WTC11 (cell line): ENCODE measurements around the gene MC3R. TPM values are rescaled to one million over a fixed set of nuclear protein-coding genes. Genes with fewer than 3 reads are reported as not detected.

Source experiments
- ATAC-seq: fragments of 200-7000 bp; cut with Tn5 transposase; 2 replicates; pipeline ENCODE4 v1.10.0; 2021; ENCODE audit warnings: mild to moderate bottlenecking, moderate library complexity
- CTCF ChIA-PET: fragments of 300-600 bp; sonication (Branson Sonifier 250); formaldehyde crosslinking; loops from one replicate; lab custom pipeline; 2021; ENCODE audit warnings: antibody characterized with exemption; lab: Charles Lee
- POLR2A ChIA-PET: fragments of 350-600 bp; sonication (Branson Sonifier 250); formaldehyde crosslinking; loops from one replicate; lab custom pipeline; 2021; ENCODE audit warnings: antibody characterized with exemption; lab: Charles Lee
- DNase-seq: peaks from one replicate; pipeline ENCODE4 v3.0.0; 2021; ENCODE audit warnings: low spot score
- H3K27ac Mint-ChIP-seq: 2 replicates; pipeline ENCODE4 v1.8.0; 2021; ENCODE audit warnings: mixed read lengths
- H3K27me3 Mint-ChIP-seq: 2 replicates; pipeline ENCODE4 v1.8.0; 2021; ENCODE audit warnings: low read depth, mild to moderate bottlenecking, moderate library complexity, mixed read lengths
- H3K36me3 Mint-ChIP-seq: 2 replicates; pipeline ENCODE4 v1.8.0; 2021; ENCODE audit warnings: mixed read lengths
- H3K4me1 Mint-ChIP-seq: 2 replicates; pipeline ENCODE4 v1.8.0; 2022; ENCODE audit warnings: mixed read lengths
- H3K4me3 Mint-ChIP-seq: 2 replicates; pipeline ENCODE4 v1.8.0; 2021; ENCODE audit warnings: mild to moderate bottlenecking, moderate library complexity, mixed read lengths
- H3K9me3 Mint-ChIP-seq: 2 replicates; pipeline ENCODE4 v1.8.0; 2021; ENCODE audit warnings: mixed read lengths
- CREB1 ChIP-seq: sonication (generic); formaldehyde crosslinking; IDR thresholded peaks from 2 replicates; pipeline ENCODE4 v1.8.0; 2023; ENCODE audit warnings: mild to moderate bottlenecking, missing genetic modification reagents
- FOXK1 ChIP-seq: sonication (generic); formaldehyde crosslinking; IDR thresholded peaks from 2 replicates; pipeline ENCODE4 v1.8.0; 2022; ENCODE audit warnings: mild to moderate bottlenecking, moderate library complexity, missing genetic modification reagents
- GABPB1 ChIP-seq: sonication (generic); formaldehyde crosslinking; IDR thresholded peaks from 2 replicates; pipeline ENCODE4 v1.8.1; 2023; ENCODE audit warnings: mild to moderate bottlenecking, missing genetic modification reagents
- MXD4 ChIP-seq: fragments of 250-450 bp; sonication (Bioruptor Pico); IDR thresholded peaks from 2 replicates; pipeline ENCODE4 v1.8.0; 2021; ENCODE audit warnings: mild to moderate bottlenecking, moderate library complexity, borderline replicate concordance
- NR2C2 ChIP-seq: sonication (generic); formaldehyde crosslinking; IDR thresholded peaks from 2 replicates; pipeline ENCODE4 v1.8.0; 2022; ENCODE audit warnings: mild to moderate bottlenecking, missing genetic modification reagents
- NR3C1 ChIP-seq: sonication (generic); formaldehyde crosslinking; conservative IDR thresholded peaks from 2 replicates; pipeline ENCODE4 v1.8.1; 2023; ENCODE audit warnings: low read depth, mild to moderate bottlenecking, missing genetic modification reagents
- RORB ChIP-seq: fragments of 250-450 bp; sonication (Bioruptor Pico); IDR thresholded peaks from 2 replicates; pipeline ENCODE4 v1.9.0; 2021; ENCODE audit warnings: mild to moderate bottlenecking
- SMAD4 ChIP-seq: sonication (generic); formaldehyde crosslinking; IDR thresholded peaks from 2 replicates; pipeline ENCODE4 v1.8.0; 2022; ENCODE audit warnings: mild to moderate bottlenecking, missing genetic modification reagents
- ZBTB21 ChIP-seq: sonication (generic); formaldehyde crosslinking; IDR thresholded peaks from 2 replicates; pipeline ENCODE4 v1.8.1; 2023; ENCODE audit warnings: mild to moderate bottlenecking, missing genetic modification reagents, borderline replicate concordance
- total RNA-seq: library from RNA; stranded (reverse); gene quantifications from 3 replicates; pipeline ENCODE4 v1.2.3, GENCODE V29; 2021
- TF ChIP-seq, protein P1 (sequence below): sonication (generic); formaldehyde crosslinking; IDR thresholded peaks from 2 replicates; pipeline ENCODE4 v1.8.0; 2023; ENCODE audit warnings: mild to moderate bottlenecking, missing genetic modification reagents
- TF ChIP-seq, protein P2 (sequence below): sonication (generic); formaldehyde crosslinking; IDR thresholded peaks from 2 replicates; pipeline ENCODE4 v1.8.1; 2022; ENCODE audit warnings: mild to moderate bottlenecking, moderate library complexity, missing genetic modification reagents
- TF ChIP-seq, protein P3 (sequence below): sonication (generic); formaldehyde crosslinking; IDR thresholded peaks from 2 replicates; pipeline ENCODE4 v1.8.0; 2023; ENCODE audit warnings: missing genetic modification reagents, mild to moderate bottlenecking, borderline replicate concordance
- TF ChIP-seq, protein P4 (sequence below): sonication (generic); formaldehyde crosslinking; IDR thresholded peaks from 2 replicates; pipeline ENCODE4 v1.8.0; 2022; ENCODE audit warnings: mild to moderate bottlenecking, missing genetic modification reagents

Gene MC3R
- total RNA-seq, 1 experiment from 2014 or later: not detected

DNA sequence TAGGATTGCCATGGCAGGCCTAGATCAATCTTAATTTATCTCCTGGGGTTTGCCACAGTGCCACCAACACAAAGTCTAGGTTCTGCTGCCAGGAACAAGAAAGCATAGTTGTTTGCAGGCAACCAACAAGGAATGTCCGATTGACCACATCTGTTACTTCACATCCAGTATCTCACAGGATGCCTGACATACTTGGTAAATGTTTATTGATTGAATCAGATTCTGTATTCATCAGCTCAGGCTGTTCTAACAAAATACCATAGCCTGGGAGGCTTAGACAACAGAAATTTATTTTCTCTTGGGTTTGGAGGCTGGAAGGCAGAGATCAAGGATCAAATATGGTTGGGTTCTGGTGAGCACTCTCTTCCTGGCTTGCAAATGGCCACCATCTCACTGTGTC, 26.3 kb upstream of the MC3R start (continued):
- TF ChIP-seq, protein P1, sequence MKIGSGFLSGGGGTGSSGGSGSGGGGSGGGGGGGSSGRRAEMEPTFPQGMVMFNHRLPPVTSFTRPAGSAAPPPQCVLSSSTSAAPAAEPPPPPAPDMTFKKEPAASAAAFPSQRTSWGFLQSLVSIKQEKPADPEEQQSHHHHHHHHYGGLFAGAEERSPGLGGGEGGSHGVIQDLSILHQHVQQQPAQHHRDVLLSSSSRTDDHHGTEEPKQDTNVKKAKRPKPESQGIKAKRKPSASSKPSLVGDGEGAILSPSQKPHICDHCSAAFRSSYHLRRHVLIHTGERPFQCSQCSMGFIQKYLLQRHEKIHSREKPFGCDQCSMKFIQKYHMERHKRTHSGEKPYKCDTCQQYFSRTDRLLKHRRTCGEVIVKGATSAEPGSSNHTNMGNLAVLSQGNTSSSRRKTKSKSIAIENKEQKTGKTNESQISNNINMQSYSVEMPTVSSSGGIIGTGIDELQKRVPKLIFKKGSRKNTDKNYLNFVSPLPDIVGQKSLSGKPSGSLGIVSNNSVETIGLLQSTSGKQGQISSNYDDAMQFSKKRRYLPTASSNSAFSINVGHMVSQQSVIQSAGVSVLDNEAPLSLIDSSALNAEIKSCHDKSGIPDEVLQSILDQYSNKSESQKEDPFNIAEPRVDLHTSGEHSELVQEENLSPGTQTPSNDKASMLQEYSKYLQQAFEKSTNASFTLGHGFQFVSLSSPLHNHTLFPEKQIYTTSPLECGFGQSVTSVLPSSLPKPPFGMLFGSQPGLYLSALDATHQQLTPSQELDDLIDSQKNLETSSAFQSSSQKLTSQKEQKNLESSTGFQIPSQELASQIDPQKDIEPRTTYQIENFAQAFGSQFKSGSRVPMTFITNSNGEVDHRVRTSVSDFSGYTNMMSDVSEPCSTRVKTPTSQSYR: no peak
- TF ChIP-seq FOXK1 (CRISPR knock-in tag) (no peak), NR3C1 (no peak), MXD4 (CRISPR knock-in tag) (no peak), SMAD4 (CRISPR knock-in tag) (no peak)
- TF ChIP-seq, all 79 proteins: peak for 0

DNA sequence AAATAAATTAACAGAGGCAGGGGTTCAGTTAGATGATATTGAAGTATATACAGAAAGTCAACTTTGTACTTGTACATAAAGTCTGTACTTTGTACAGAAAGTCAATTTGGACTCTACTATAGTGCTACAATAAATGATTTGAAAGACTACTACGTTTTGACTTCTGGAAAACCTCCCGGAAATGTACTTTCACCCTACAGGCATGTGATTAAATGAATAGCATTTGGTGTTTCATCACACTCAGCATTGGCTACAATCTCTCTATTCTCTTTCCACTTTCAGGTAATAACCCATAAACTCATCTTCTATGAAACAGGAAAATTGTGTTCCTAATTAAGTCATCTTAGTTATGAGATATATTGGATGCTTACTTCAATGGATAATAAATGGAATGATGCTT, 25.6 kb upstream of the MC3R start:
- Mint-ChIP-seq H3K27me3 (peaks cover 14% of the 10 kb centered on the region), H3K4me3 (no peak overlapping the region), H3K36me3 (peaks cover 79% of the 10 kb centered on the region), H3K4me1 (no peaks in the 10 kb centered on the region), H3K9me3 (peaks cover 91% of the 10 kb centered on the region), H3K27ac (no peak overlapping the region)
- ATAC-seq (no peak), DNase-seq (no peak)
- ChIA-PET CTCF (no interaction called here), POLR2A (no interaction called here)
- no peak for TF ChIP-seq CREB1 (CRISPR knock-in tag)
- TF ChIP-seq, protein P2, sequence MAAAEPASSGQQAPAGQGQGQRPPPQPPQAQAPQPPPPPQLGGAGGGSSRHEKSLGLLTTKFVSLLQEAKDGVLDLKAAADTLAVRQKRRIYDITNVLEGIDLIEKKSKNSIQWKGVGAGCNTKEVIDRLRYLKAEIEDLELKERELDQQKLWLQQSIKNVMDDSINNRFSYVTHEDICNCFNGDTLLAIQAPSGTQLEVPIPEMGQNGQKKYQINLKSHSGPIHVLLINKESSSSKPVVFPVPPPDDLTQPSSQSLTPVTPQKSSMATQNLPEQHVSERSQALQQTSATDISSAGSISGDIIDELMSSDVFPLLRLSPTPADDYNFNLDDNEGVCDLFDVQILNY (CRISPR knock-in tag): no peak
- no peak for TF ChIP-seq NR2C2 (CRISPR knock-in tag)
- TF ChIP-seq, protein P3, sequence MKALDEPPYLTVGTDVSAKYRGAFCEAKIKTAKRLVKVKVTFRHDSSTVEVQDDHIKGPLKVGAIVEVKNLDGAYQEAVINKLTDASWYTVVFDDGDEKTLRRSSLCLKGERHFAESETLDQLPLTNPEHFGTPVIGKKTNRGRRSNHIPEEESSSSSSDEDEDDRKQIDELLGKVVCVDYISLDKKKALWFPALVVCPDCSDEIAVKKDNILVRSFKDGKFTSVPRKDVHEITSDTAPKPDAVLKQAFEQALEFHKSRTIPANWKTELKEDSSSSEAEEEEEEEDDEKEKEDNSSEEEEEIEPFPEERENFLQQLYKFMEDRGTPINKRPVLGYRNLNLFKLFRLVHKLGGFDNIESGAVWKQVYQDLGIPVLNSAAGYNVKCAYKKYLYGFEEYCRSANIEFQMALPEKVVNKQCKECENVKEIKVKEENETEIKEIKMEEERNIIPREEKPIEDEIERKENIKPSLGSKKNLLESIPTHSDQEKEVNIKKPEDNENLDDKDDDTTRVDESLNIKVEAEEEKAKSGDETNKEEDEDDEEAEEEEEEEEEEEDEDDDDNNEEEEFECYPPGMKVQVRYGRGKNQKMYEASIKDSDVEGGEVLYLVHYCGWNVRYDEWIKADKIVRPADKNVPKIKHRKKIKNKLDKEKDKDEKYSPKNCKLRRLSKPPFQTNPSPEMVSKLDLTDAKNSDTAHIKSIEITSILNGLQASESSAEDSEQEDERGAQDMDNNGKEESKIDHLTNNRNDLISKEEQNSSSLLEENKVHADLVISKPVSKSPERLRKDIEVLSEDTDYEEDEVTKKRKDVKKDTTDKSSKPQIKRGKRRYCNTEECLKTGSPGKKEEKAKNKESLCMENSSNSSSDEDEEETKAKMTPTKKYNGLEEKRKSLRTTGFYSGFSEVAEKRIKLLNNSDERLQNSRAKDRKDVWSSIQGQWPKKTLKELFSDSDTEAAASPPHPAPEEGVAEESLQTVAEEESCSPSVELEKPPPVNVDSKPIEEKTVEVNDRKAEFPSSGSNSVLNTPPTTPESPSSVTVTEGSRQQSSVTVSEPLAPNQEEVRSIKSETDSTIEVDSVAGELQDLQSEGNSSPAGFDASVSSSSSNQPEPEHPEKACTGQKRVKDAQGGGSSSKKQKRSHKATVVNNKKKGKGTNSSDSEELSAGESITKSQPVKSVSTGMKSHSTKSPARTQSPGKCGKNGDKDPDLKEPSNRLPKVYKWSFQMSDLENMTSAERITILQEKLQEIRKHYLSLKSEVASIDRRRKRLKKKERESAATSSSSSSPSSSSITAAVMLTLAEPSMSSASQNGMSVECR (CRISPR knock-in tag): no peak
- no peak for TF ChIP-seq RORB (CRISPR knock-in tag)
- no peak for TF ChIP-seq ZBTB21
- TF ChIP-seq, protein P4, sequence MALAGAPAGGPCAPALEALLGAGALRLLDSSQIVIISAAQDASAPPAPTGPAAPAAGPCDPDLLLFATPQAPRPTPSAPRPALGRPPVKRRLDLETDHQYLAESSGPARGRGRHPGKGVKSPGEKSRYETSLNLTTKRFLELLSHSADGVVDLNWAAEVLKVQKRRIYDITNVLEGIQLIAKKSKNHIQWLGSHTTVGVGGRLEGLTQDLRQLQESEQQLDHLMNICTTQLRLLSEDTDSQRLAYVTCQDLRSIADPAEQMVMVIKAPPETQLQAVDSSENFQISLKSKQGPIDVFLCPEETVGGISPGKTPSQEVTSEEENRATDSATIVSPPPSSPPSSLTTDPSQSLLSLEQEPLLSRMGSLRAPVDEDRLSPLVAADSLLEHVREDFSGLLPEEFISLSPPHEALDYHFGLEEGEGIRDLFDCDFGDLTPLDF (CRISPR knock-in tag): no peak
- no peak for TF ChIP-seq GABPB1 (CRISPR knock-in tag)

DNA sequence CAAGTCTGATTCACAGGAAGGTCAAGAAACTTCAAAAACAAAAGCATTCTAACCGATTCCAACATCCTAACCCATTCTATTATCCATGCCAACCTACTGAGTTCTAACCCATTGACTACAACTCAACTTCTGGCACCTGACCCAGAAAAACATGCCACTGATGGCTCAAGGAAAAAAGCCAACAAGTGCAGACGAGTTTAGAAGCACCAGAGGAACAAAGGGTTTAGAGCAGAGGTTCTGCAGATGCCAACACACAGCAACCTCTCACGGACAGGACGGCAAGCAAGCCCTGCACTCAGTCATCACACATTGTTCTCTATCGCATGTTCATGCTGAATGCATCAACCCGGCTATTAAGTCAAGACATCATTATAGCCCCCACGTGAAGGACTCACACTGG, 25.2 kb upstream of the MC3R start:
- POLR2A ChIA-PET: no interaction called here
- no peak overlapping the region for H3K27ac Mint-ChIP-seq

More for the DNA sequence above, 25.2 kb upstream of the MC3R start:
- H3K9me3 Mint-ChIP-seq: peaks cover 93% of the 10 kb centered on the region
- ATAC-seq (no peak), DNase-seq (no peak)
- CTCF ChIA-PET: no interaction called here
- H3K4me3 Mint-ChIP-seq: no peak overlapping the region
- no peak for TF ChIP-seq RORB (CRISPR knock-in tag)
- no peaks in the 10 kb centered on the region for H3K4me1 Mint-ChIP-seq
- H3K36me3 Mint-ChIP-seq: peaks cover 81% of the 10 kb centered on the region
- peaks cover 14% of the 10 kb centered on the region for H3K27me3 Mint-ChIP-seq
